GM20431 (cell line): Measurements from ENCODE around the gene ERGIC3.

ENCODE experiments used
- in situ Hi-C: fragments of 300-500 bp; cut with MseI, MboI; formaldehyde crosslinking; loops from one replicate; pipeline ENCODE4 v1.15.0; 2020; ENCODE audit warnings: low sequenced_read_pairs; ENCODE audit not compliant: unreplicated experiment

The ERGIC3 gene

GRCh38 chr20:35541783-35542662, at the start of gene ERGIC3:
TSS of gene ERGIC3 (plus strand) at chr20:35542078. CDS start at chr20:35542098, 20 bp downstream.
- in situ Hi-C loops = no loop called here

GRCh38 chr20:35492352-35492751, 49.5 kb upstream of the ERGIC3 start:
- in situ Hi-C loops = no loop called here

- in situ Hi-C loops = no loop called here
Measured at GRCh38 chr20:35496481-35496880, 45.4 kb upstream of the ERGIC3 start.

- in situ Hi-C loops = no loop called here
Measured at GRCh38 chr20:35497320-35497719, 44.6 kb upstream of the ERGIC3 start.

- in situ Hi-C loops = no loop called here
Measured at GRCh38 chr20:35497780-35498189, 44.1 kb upstream of the ERGIC3 start.

GRCh38 chr20:35499271-35499670, 42.6 kb upstream of the ERGIC3 start:
- in situ Hi-C loops = no loop called here

- in situ Hi-C loops = loop anchor here (25.0 kb wide), 1 partner anchor 190 kb away; no protein-coding TSS in a partner anchor
Measured at GRCh38 chr20:35502352-35502751, 39.5 kb upstream of the ERGIC3 start.

GRCh38 chr20:35503281-35503680, 38.6 kb upstream of the ERGIC3 start:
- in situ Hi-C loops = loop anchor here (25.0 kb wide), 1 partner anchor 191 kb away; no protein-coding TSS in a partner anchor

GRCh38 chr20:35503841-35504561, 37.9 kb upstream of the ERGIC3 start:
- in situ Hi-C loops = loop anchor here (25.0 kb wide), 1 partner anchor 192 kb away; no protein-coding TSS in a partner anchor

- in situ Hi-C loops = loop anchor here (25.0 kb wide), 1 partner anchor 192 kb away; no protein-coding TSS in a partner anchor
Measured at GRCh38 chr20:35504751-35505150, 37.1 kb upstream of the ERGIC3 start.

GRCh38 chr20:35506179-35506578, 35.7 kb upstream of the ERGIC3 start:
- in situ Hi-C loops = loop anchor here (25.0 kb wide), 1 partner anchor 194 kb away; no protein-coding TSS in a partner anchor

GRCh38 chr20:35506872-35507638, 34.8 kb upstream of the ERGIC3 start:
- in situ Hi-C loops = loop anchor here (25.0 kb wide), 1 partner anchor 195 kb away; no protein-coding TSS in a partner anchor

GRCh38 chr20:35508493-35509218, 33.2 kb upstream of the ERGIC3 start:
- in situ Hi-C loops = loop anchor here (25.0 kb wide), 1 partner anchor 196 kb away; no protein-coding TSS in a partner anchor

GRCh38 chr20:35510951-35511735, 30.7 kb upstream of the ERGIC3 start:
- in situ Hi-C loops = loop anchor here (25.0 kb wide), 1 partner anchor 199 kb away; no protein-coding TSS in a partner anchor

- in situ Hi-C loops = loop anchor here (25.0 kb wide), 1 partner anchor 200 kb away; no protein-coding TSS in a partner anchor
Measured at GRCh38 chr20:35511814-35512420, 30.0 kb upstream of the ERGIC3 start.

GRCh38 chr20:35514371-35514932, 27.4 kb upstream of the ERGIC3 start:
- in situ Hi-C loops = loop anchor here (25.0 kb wide), 1 partner anchor 202 kb away; no protein-coding TSS in a partner anchor

- in situ Hi-C loops = loop anchor here (25.0 kb wide), 1 partner anchor 203 kb away; no protein-coding TSS in a partner anchor
Measured at GRCh38 chr20:35515341-35515740, 26.5 kb upstream of the ERGIC3 start.
